HepG2 (cell line): ENCODE results near the gene G6PC3. TPM values are rescaled to one million over a fixed set of nuclear protein-coding genes. Genes with fewer than 3 reads are reported as not detected.
A peak's percentile ranks its signal among the peaks of the same experiment; 100 is the strongest.

Experiments
- CBFB ChIP-seq: sonication (generic); formaldehyde crosslinking; IDR thresholded peaks from 2 replicates; pipeline ENCODE4 v1.4.0; 2020; ENCODE audit warnings: missing genetic modification reagents
- DRAP1 ChIP-seq: IDR thresholded peaks from 2 replicates; pipeline ENCODE4 v1.6.1; 2016; ENCODE audit warnings: missing genetic modification reagents, missing compliant biosample characterization
- HDAC1 ChIP-seq: sonication (generic); formaldehyde crosslinking; IDR thresholded peaks from 2 replicates; pipeline ENCODE4 v1.5.1; 2020; ENCODE audit warnings: mild to moderate bottlenecking, missing genetic modification reagents
- HNRNPL ChIP-seq: fragments of 200-400 bp; formaldehyde crosslinking; IDR thresholded peaks from 2 replicates; pipeline ENCODE4 v1.6.1; 2017; ENCODE audit warnings: mild to moderate bottlenecking, low read depth, low read length
- HOXA9 ChIP-seq: sonication (generic); formaldehyde crosslinking; IDR thresholded peaks from 2 replicates; pipeline ENCODE4 v1.8.1; 2022; ENCODE audit warnings: missing genetic modification reagents, mild to moderate bottlenecking, moderate library complexity, borderline replicate concordance
- KDM6A ChIP-seq: IDR thresholded peaks from 2 replicates; pipeline ENCODE4 v1.6.1; 2016; ENCODE audit warnings: low read depth
- KLF9 ChIP-seq: IDR thresholded peaks from 2 replicates; pipeline ENCODE4 v1.6.1; 2016; ENCODE audit warnings: low read depth
- MYNN ChIP-seq: sonication (generic); formaldehyde crosslinking; IDR thresholded peaks from 2 replicates; pipeline ENCODE4 v1.4.0; 2020; ENCODE audit warnings: mild to moderate bottlenecking, low read depth, missing genetic modification reagents
- NAIF1 ChIP-seq: sonication (generic); formaldehyde crosslinking; IDR thresholded peaks from 2 replicates; pipeline ENCODE4 v1.5.0; 2020; ENCODE audit warnings: mild to moderate bottlenecking, missing genetic modification reagents, borderline replicate concordance
- PHB2 ChIP-seq: fragments of 450-650 bp; IDR thresholded peaks from 2 replicates; pipeline ENCODE4 v1.6.1; 2018; ENCODE audit not compliant: partially characterized antibody
- PRDM10 ChIP-seq: sonication (generic); formaldehyde crosslinking; IDR thresholded peaks from 2 replicates; pipeline ENCODE4 v1.4.0; 2020; ENCODE audit warnings: low read depth, missing genetic modification reagents
- RARA ChIP-seq: IDR thresholded peaks from 2 replicates; pipeline ENCODE4 v1.6.1; 2016; ENCODE audit warnings: missing genetic modification reagents, missing compliant biosample characterization
- SRSF1 ChIP-seq: fragments of 200-400 bp; formaldehyde crosslinking; optimal IDR thresholded peaks from 2 replicates; pipeline ENCODE3; 2017; ENCODE audit warnings: mild to moderate bottlenecking, low read depth, low read length, moderate library complexity
- TAF15 ChIP-seq: fragments of 200-400 bp; formaldehyde crosslinking; IDR thresholded peaks from one replicate; pipeline ENCODE4 v1.6.1; 2018; ENCODE audit warnings: mild to moderate bottlenecking, low read depth, low read length; ENCODE audit not compliant: poor library complexity, severe bottlenecking
- TFDP1 ChIP-seq: IDR thresholded peaks from 2 replicates; pipeline ENCODE4 v1.6.1; 2016; ENCODE audit warnings: missing compliant biosample characterization, missing genetic modification reagents, borderline replicate concordance
- WIZ ChIP-seq: sonication (generic); formaldehyde crosslinking; IDR thresholded peaks from 2 replicates; pipeline ENCODE4 v1.5.1; 2020; ENCODE audit warnings: mild to moderate bottlenecking, missing genetic modification reagents
- ZMYM3 ChIP-seq: sonication (generic); formaldehyde crosslinking; IDR thresholded peaks from 2 replicates; pipeline ENCODE4 v1.5.1; 2020; ENCODE audit warnings: mild to moderate bottlenecking, missing genetic modification reagents
- ZNF235 ChIP-seq: sonication (generic); formaldehyde crosslinking; IDR thresholded peaks from 2 replicates; pipeline ENCODE4 v1.8.1; 2023; ENCODE audit warnings: mild to moderate bottlenecking, missing genetic modification reagents, borderline replicate concordance
- ZNF276 ChIP-seq: sonication (generic); formaldehyde crosslinking; IDR thresholded peaks from 2 replicates; pipeline ENCODE4 v1.4.0; 2020; ENCODE audit warnings: mild to moderate bottlenecking, low read depth, missing genetic modification reagents
- ZNF546 ChIP-seq: sonication (generic); formaldehyde crosslinking; conservative IDR thresholded peaks from 2 replicates; pipeline ENCODE4 v1.8.1; 2023; ENCODE audit warnings: mild to moderate bottlenecking, missing genetic modification reagents
- ZNF563 ChIP-seq: sonication (generic); formaldehyde crosslinking; IDR thresholded peaks from 2 replicates; pipeline ENCODE4 v1.8.0; 2022; ENCODE audit warnings: mild to moderate bottlenecking, moderate library complexity, missing genetic modification reagents
- ZNF761 ChIP-seq: sonication (generic); formaldehyde crosslinking; conservative IDR thresholded peaks from 2 replicates; pipeline ENCODE4 v1.4.0; 2020; ENCODE audit warnings: mild to moderate bottlenecking, missing genetic modification reagents
- ZZZ3 ChIP-seq: sonication (generic); formaldehyde crosslinking; IDR thresholded peaks from 2 replicates; pipeline ENCODE4 v1.4.0; 2020; ENCODE audit warnings: missing genetic modification reagents, mild to moderate bottlenecking, borderline replicate concordance
- polyA plus RNA-seq, 8 experiments: library from polyadenylated mRNA; depleted of rRNA in 3 of 8; stranded (reverse) in 7 of 8; unstranded in 1 of 8; fragments of >200 nt; fragmentation: Illumina TruSeq in 4 of 8; extraction: Trizol in 4 of 8; gene quantifications; 2 replicates each; pipeline versions ENCODE4 v1.2.1 to v1.2.3, GENCODE V29; 2011 to 2016; ENCODE audit warnings: low read depth in 4 of 8, missing spikeins in 1 of 8, mixed read lengths in 1 of 8; ENCODE audit not compliant: insufficient read depth in 1 of 8
- total RNA-seq, 5 experiments: library from RNA; depleted of rRNA; stranded (reverse); fragments of >200 nt; fragmentation: Illumina TruSeq; extraction: Trizol; gene quantifications; 2 replicates each; pipeline ENCODE4 v1.2.3, GENCODE V29; 2016; ENCODE audit warnings: low read depth in 1 of 5

The G6PC3 gene
- total and polyA plus RNA-seq, 2 of the 13 experiments (the other 11 are each of a cell fraction or from before 2014, with no cell fraction given), result 38.5 to 75.8 TPM

- TF ChIP-seq ZNF235 (no peak), ZZZ3 (CRISPR knock-in tag) (0 out of 2 replicates have a peak, but pooled peaks have one; percentile 25), MYNN (CRISPR knock-in tag) (no peak), HNRNPL (0 out of 2 replicates have a peak, but pooled peaks have one; percentile 6), TAF15 (no peak), ZNF761 (no peak), PRDM10 (no peak), ZNF563 (CRISPR knock-in tag) (peak; percentile 33; the same call in 1 of the 2 replicates), CBFB (CRISPR knock-in tag) (peak; percentile 61; the same call in 1 of the 2 replicates), ZNF546 (no peak), ZMYM3 (CRISPR knock-in tag) (peak; percentile 26; the same call in 1 of the 2 replicates), KDM6A (CRISPR knock-in tag) (no peak), DRAP1 (no peak), PHB2 (no peak), SRSF1 (no peak), WIZ (CRISPR knock-in tag) (no peak), HOXA9 (CRISPR knock-in tag) (no peak), HDAC1 (no peak; the same call in 1 of the 2 replicates), RARA (CRISPR knock-in tag) (peak; percentile 71), KLF9 (CRISPR knock-in tag) (no peak), ZNF276 (CRISPR knock-in tag) (no peak), TFDP1 (peak; percentile 38; the same call in 1 of the 2 replicates), NAIF1 (CRISPR knock-in tag) (no peak)
Measured at GRCh38 chr17:44097110-44097958, 26.8 kb downstream of the G6PC3 start (continued).
